Panc1 (cell line): Measurements from ENCODE around the gene SAMD14. TPM values are rescaled to one million over a fixed set of nuclear protein-coding genes. Genes with fewer than 3 reads are reported as not detected.

Experiments
- ATAC-seq: fragments of 200-7000 bp; cut with Tn5 transposase; 2 replicates; pipeline ENCODE4 v1.9.1; 2020; ENCODE audit warnings: mild to moderate bottlenecking, moderate library complexity
- BruUV-seq: library from RNA; stranded (reverse); fragments of 400-500 nt; replicated peaks from 2 replicates; lab custom pipeline; 2021; lab: Mats Ljungman, UMichigan
- CTCF ChIA-PET: fragments of 300-600 bp; sonication (Branson Sonifier 250); formaldehyde crosslinking; loops from one replicate; lab custom pipeline; 2022; ENCODE audit warnings: antibody characterized with exemption; lab: Charles Lee
- POLR2A ChIA-PET: fragments of 300-600 bp; sonication (Branson Sonifier 250); formaldehyde crosslinking; loops from one replicate; lab custom pipeline; 2022; ENCODE audit warnings: antibody characterized with exemption; lab: Charles Lee
- DNase-seq: peaks from one replicate; pipeline ENCODE4 v3.0.0-alpha.2; 2010; ENCODE audit warnings: low read depth, low spot score
- H3K27ac ChIP-seq: 2 replicates; pipeline ENCODE4 v1.5.1; 2011; ENCODE audit warnings: mild to moderate bottlenecking, low read length, inconsistent platforms
- H3K27me3 ChIP-seq: fragments of 200-500 bp; sonication (Bioruptor generic); 2 replicates; pipeline ENCODE4 v1.6.0; 2014; ENCODE audit warnings: low read length, inconsistent platforms; ENCODE audit not compliant: control insufficient read depth, insufficient read depth
- H3K36me3 ChIP-seq: fragments of 200-500 bp; sonication (Bioruptor generic); 2 replicates; pipeline ENCODE4 v1.5.1; 2014; ENCODE audit warnings: inconsistent platforms, mild to moderate bottlenecking, low read length, moderate library complexity; ENCODE audit not compliant: control insufficient read depth, insufficient read depth
- H3K4me1 ChIP-seq: 2 replicates; pipeline ENCODE4 v1.5.1; 2011; ENCODE audit warnings: inconsistent platforms, mild to moderate bottlenecking, low read length, moderate library complexity; ENCODE audit not compliant: control insufficient read depth, insufficient read depth
- H3K4me3 ChIP-seq, 2 experiments: 2 replicates each; pipeline ENCODE4 v1.5.1; 2011 to 2012; ENCODE audit warnings: low read depth in 2 of 2, low read length in 2 of 2, mild to moderate bottlenecking in 2 of 2, inconsistent platforms in 1 of 2, moderate library complexity in 1 of 2
- H3K9me3 ChIP-seq: fragments of 200-500 bp; sonication (Bioruptor generic); 2 replicates; pipeline ENCODE4 v1.5.1; 2014; ENCODE audit warnings: low read depth, mild to moderate bottlenecking, inconsistent platforms, low read length, moderate library complexity; ENCODE audit not compliant: control insufficient read depth, insufficient read depth
- CTCF ChIP-seq: fragments of 450-650 bp; IDR thresholded peaks from 2 replicates; pipeline ENCODE4 v1.5.1; 2017; ENCODE audit warnings: mild to moderate bottlenecking
- POLR2AphosphoS5 ChIP-seq: IDR thresholded peaks from 2 replicates; pipeline ENCODE4 v1.6.1; 2012; ENCODE audit warnings: mild to moderate bottlenecking, low read depth, low read length, moderate library complexity
- SIN3A ChIP-seq: IDR thresholded peaks from 2 replicates; pipeline ENCODE4 v1.6.1; 2012; ENCODE audit warnings: low read depth, mild to moderate bottlenecking, low read length, moderate library complexity, borderline replicate concordance; ENCODE audit not compliant: insufficient read depth
- TCF7L2 ChIP-seq: IDR thresholded peaks from 2 replicates; pipeline ENCODE4 v1.6.1; 2011; ENCODE audit warnings: mild to moderate bottlenecking, low read depth, low read length, inconsistent platforms
- in situ Hi-C: cut with HindIII; loops from 2 replicates; pipeline ENCODE4 v1.10.0; 2016; ENCODE audit warnings: low sequenced_read_pairs, low pct_unique_long_range_greater_than_20kb
- intact Hi-C: fragments of 100-400 bp; cut with micrococcal nuclease; formaldehyde crosslinking; loops from one replicate; pipeline ENCODE4 v1.10.0; 2022; ENCODE audit not compliant: unreplicated experiment
- total RNA-seq: library from RNA; stranded (reverse); gene quantifications from one replicate; pipeline ENCODE4 v1.2.1, GENCODE V29; 2021; ENCODE audit not compliant: unreplicated experiment
- TF ChIP-seq, protein P1 (sequence below), 2 experiments: IDR thresholded peaks; 2 replicates each; pipeline ENCODE4 v1.6.1; 2011 to 2012; ENCODE audit warnings: low read depth in 2 of 2, control low read depth in 1 of 2, low read length in 1 of 2, mild to moderate bottlenecking in 1 of 2, moderate library complexity in 1 of 2; ENCODE audit not compliant: insufficient read depth in 1 of 2

SAMD14 gene
- total RNA-seq, 1 experiment from 2014 or later, result 6.9 TPM

- in situ Hi-C loops, result no loop called here
- CTCF ChIA-PET, result interaction anchor here (0.7 kb wide), 1 partner anchor 9 kb away, joined by 3 read pairs; no protein-coding TSS in a partner anchor
- intact Hi-C loops, result no loop called here
- Histone ChIP-seq H3K4me3 (no peak overlapping the region), H3K27me3 (no peaks in the 10 kb centered on the region), H3K9me3 (no peaks in the 10 kb centered on the region), H3K27ac (peak overlapping the region; percentile 18; the same call in 1 of the 2 replicates), H3K36me3 (no peaks in the 10 kb centered on the region), H3K4me1 (peaks cover 9% of the 10 kb centered on the region; the same call in 1 of the 2 replicates)
- BruUV-seq, result no TSS peak
- ATAC-seq (peak; percentile 43), DNase-seq (no peak)
- POLR2A ChIA-PET, result interaction anchor here (0.6 to 0.8 kb wide), 2 partner anchors 9 to 174 kb away, joined by 3 to 7 read pairs; no protein-coding TSS in a partner anchor
- TF ChIP-seq POLR2AphosphoS5 (no peak), SIN3A (no peak), TCF7L2 (no peak), CTCF (no peak)
Observed at GRCh38 chr17:50123649-50124349, 6.2 kb downstream of the SAMD14 start.

DNA sequence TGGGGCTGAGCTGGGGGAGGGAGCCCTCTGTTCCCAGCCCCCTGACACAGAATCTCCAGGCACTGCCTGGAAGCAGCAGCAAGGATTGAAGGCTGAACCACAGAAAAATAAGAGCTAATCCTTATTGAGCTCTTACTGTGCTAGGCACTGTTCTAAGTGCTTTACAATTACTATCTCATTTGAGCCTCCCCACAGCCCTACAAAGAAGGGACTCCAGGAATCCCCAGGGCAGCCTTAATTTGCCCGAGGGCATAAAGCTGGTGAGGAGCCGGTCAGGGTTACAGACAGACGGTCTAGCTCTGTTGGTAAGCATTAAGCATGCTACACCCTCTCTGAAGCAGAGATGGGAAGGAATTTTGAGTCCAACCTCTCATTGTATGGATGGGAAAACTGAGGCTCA lies 7.0 kb downstream of the SAMD14 start:
- in situ Hi-C loops, result no loop called here
- DNase-seq (no peak), ATAC-seq (no peak)
- CTCF ChIA-PET, result interaction anchor here (0.7 kb wide), 1 partner anchor 8 kb away, joined by 3 read pairs; no protein-coding TSS in a partner anchor
- TF ChIP-seq POLR2AphosphoS5 (no peak), CTCF (no peak)
- TF ChIP-seq, protein P1, sequence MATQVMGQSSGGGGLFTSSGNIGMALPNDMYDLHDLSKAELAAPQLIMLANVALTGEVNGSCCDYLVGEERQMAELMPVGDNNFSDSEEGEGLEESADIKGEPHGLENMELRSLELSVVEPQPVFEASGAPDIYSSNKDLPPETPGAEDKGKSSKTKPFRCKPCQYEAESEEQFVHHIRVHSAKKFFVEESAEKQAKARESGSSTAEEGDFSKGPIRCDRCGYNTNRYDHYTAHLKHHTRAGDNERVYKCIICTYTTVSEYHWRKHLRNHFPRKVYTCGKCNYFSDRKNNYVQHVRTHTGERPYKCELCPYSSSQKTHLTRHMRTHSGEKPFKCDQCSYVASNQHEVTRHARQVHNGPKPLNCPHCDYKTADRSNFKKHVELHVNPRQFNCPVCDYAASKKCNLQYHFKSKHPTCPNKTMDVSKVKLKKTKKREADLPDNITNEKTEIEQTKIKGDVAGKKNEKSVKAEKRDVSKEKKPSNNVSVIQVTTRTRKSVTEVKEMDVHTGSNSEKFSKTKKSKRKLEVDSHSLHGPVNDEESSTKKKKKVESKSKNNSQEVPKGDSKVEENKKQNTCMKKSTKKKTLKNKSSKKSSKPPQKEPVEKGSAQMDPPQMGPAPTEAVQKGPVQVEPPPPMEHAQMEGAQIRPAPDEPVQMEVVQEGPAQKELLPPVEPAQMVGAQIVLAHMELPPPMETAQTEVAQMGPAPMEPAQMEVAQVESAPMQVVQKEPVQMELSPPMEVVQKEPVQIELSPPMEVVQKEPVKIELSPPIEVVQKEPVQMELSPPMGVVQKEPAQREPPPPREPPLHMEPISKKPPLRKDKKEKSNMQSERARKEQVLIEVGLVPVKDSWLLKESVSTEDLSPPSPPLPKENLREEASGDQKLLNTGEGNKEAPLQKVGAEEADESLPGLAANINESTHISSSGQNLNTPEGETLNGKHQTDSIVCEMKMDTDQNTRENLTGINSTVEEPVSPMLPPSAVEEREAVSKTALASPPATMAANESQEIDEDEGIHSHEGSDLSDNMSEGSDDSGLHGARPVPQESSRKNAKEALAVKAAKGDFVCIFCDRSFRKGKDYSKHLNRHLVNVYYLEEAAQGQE (IDR thresholded peaks at IDR 0.05; ENCODE audit: insufficient read depth in 1 of 2, low read depth in 2 of 2, low read length in 1 of 2), result no peak
- Histone ChIP-seq H3K27ac (no peak overlapping the region), H3K4me3 (no peak overlapping the region), H3K4me1 (peaks cover 6% of the 10 kb centered on the region; the same call in 1 of the 2 replicates), H3K27me3 (no peaks in the 10 kb centered on the region), H3K36me3 (no peaks in the 10 kb centered on the region), H3K9me3 (no peaks in the 10 kb centered on the region)
- intact Hi-C loops, result no loop called here
- POLR2A ChIA-PET, result interaction anchor here (0.5 to 0.8 kb wide), 3 partner anchors 8 to 175 kb away, joined by 3 to 7 read pairs (median 4); no protein-coding TSS in a partner anchor
- no TSS peak for BruUV-seq
